Endothelial cell of umbilical vein (primary cell): Measurements from ENCODE around the gene CHCHD3.

Experiments used
- CTCF ChIP-seq, 2 donors: IDR thresholded peaks; 1 replicate in 1 of 2; 2 replicates in 1 of 2; pipeline ENCODE4 v1.5.1; 2011; ENCODE audit warnings: low read length in 2 of 2, mild to moderate bottlenecking in 2 of 2, moderate library complexity in 2 of 2, control low read depth in 1 of 2, inconsistent platforms in 1 of 2, low read depth in 1 of 2; ENCODE audit not compliant: insufficient read depth in 1 of 2; ENCODE audit errors: extremely low read depth in 1 of 2
- EZH2 ChIP-seq: IDR thresholded peaks from 2 replicates; pipeline ENCODE4 v1.6.1; 2012; ENCODE audit warnings: borderline replicate concordance, low read depth, mild to moderate bottlenecking, moderate library complexity, low read length, inconsistent platforms; ENCODE audit not compliant: severe bottlenecking
- MYC ChIP-seq: IDR thresholded peaks from one replicate; pipeline ENCODE4 v1.6.1; 2011; ENCODE audit warnings: mild to moderate bottlenecking, low read depth, low read length
- POLR2A ChIP-seq: IDR thresholded peaks from 2 replicates; pipeline ENCODE4 v1.6.1; 2012; ENCODE audit warnings: low read depth, mild to moderate bottlenecking, control low read depth, low read length

- TF ChIP-seq EZH2 (no peak), CTCF (IDR thresholded peaks at IDR 0.05; ENCODE audit: extremely low read depth in 1 of 2, insufficient read depth in 1 of 2, low read depth in 1 of 2, low read length in 2 of 2) (no peak), POLR2A (no peak), MYC (no peak)
Observed at GRCh38 chr7:132782777-132783640, 298.9 kb downstream of the CHCHD3 start.
